K562 (cell line): ENCODE measurements around the gene PRKAR1A. TPM values are rescaled to one million over a fixed set of nuclear protein-coding genes. Genes with fewer than 3 reads are reported as not detected.

Experiments
- ATAC-seq: fragments of 200-7000 bp; cut with Tn5 transposase; 3 replicates; pipeline ENCODE4 v1.9.1; 2020; ENCODE audit warnings: moderate library complexity
- BruUV-seq: library from RNA; stranded (reverse); fragments of 400-500 nt; replicated peaks from 2 replicates; lab custom pipeline; 2021; lab: Mats Ljungman, UMichigan
- CTCF ChIA-PET: fragments of 300-600 bp; formaldehyde crosslinking; extraction: SDS; loops from one replicate; lab custom pipeline; 2021; ENCODE audit warnings: low intra/inter-chr PET ratio; lab: Yijun Ruan, JAX
- POLR2A ChIA-PET: fragments of 300-600, 350-650 bp; sonication (Branson Sonifier 250); formaldehyde crosslinking; extraction: SDS; loops from one replicate; lab custom pipeline; 2021; ENCODE audit warnings: antibody characterized with exemption, inconsistent platforms; lab: Yijun Ruan, JAX
- DNase-seq, 4 experiments: peaks; one replicate each; pipeline versions ENCODE4 v3.0.0 to v3.0.0-alpha.2; 2011 to 2018; ENCODE audit warnings: low spot score in 3 of 4, mixed read lengths in 3 of 4; ENCODE audit errors: extremely low read depth in 1 of 4
- FAIRE-seq: peaks from 2 replicates; lab custom pipeline; 2011; peaks lifted over from hg19 to GRCh38; lab: Jason Lieb, UNC
- H2AFZ ChIP-seq: 2 replicates; pipeline ENCODE4 v1.6.0; 2011; ENCODE audit warnings: low read depth, low read length, control low read depth, inconsistent platforms
- H3K27ac ChIP-seq: fragments of 200-600 bp; 3 replicates; pipeline ENCODE4 v1.8.0; 2011; ENCODE audit warnings: low read depth, mild to moderate bottlenecking, control low read depth, inconsistent platforms, low read length, moderate library complexity, mixed read lengths; ENCODE audit errors: extremely low read depth
- H3K27me3 ChIP-seq, 2 experiments: fragments of 300-600 bp in 1 of 2; 2 replicates in 1 of 2; 3 replicates in 1 of 2; pipeline versions ENCODE4 v1.6.0 to v1.8.0; 2011; ENCODE audit warnings: inconsistent platforms in 2 of 2, low read length in 2 of 2, mild to moderate bottlenecking in 1 of 2, mixed read lengths in 1 of 2, moderate library complexity in 1 of 2; ENCODE audit not compliant: control insufficient read depth in 2 of 2, insufficient read depth in 2 of 2
- H3K36me3 ChIP-seq: fragments of 300-600 bp; 3 replicates; pipeline ENCODE4 v1.8.0; 2011; ENCODE audit warnings: mild to moderate bottlenecking, low read length, inconsistent platforms; ENCODE audit not compliant: control insufficient read depth, insufficient read depth
- H3K4me1 ChIP-seq, 2 experiments: fragments of 200-600 bp in 1 of 2; replicated peaks in 1 of 2; 2 replicates in 1 of 2; 3 replicates in 1 of 2; pipeline versions ENCODE4 v1.5.1 to v1.8.0; 2011; ENCODE audit warnings: inconsistent platforms in 2 of 2, low read length in 2 of 2, mild to moderate bottlenecking in 1 of 2, mixed read lengths in 1 of 2, moderate library complexity in 1 of 2; ENCODE audit not compliant: control insufficient read depth in 2 of 2, insufficient read depth in 2 of 2
- H3K4me2 ChIP-seq: 2 replicates; pipeline ENCODE4 v1.6.1; 2011; ENCODE audit warnings: low read length, control low read depth, inconsistent platforms, mixed read lengths; ENCODE audit not compliant: insufficient read depth
- H3K4me3 ChIP-seq: fragments of 200-600 bp; sonication (generic), shearing (Covaris generic); 2 replicates; pipeline ENCODE4 v1.5.1; 2016; ENCODE audit warnings: control low read depth, inconsistent platforms
- H3K79me2 ChIP-seq: fragments of 200-600 bp; 3 replicates; pipeline ENCODE4 v1.8.0; 2011; ENCODE audit warnings: low read length, inconsistent platforms; ENCODE audit not compliant: control insufficient read depth, insufficient read depth
- H3K9ac ChIP-seq, 2 experiments: 2 replicates each; pipeline versions ENCODE4 v1.6.0 to v1.6.1; 2011; ENCODE audit warnings: low read depth in 2 of 2, low read length in 2 of 2, control low read depth in 1 of 2, inconsistent platforms in 1 of 2, mild to moderate bottlenecking in 1 of 2, mixed read lengths in 1 of 2; ENCODE audit not compliant: insufficient read depth in 1 of 2
- H3K9me1 ChIP-seq: one replicate; pipeline ENCODE4 v1.6.0; 2011; ENCODE audit warnings: inconsistent platforms, mild to moderate bottlenecking, low read length, moderate library complexity; ENCODE audit not compliant: control insufficient read depth, insufficient read depth
- H3K9me3 ChIP-seq: replicated peaks from 2 replicates; pipeline ENCODE4 v1.5.1; 2011; ENCODE audit warnings: low read depth, low read length, inconsistent platforms; ENCODE audit not compliant: control insufficient read depth, insufficient read depth
- H4K20me1 ChIP-seq: replicated peaks from 2 replicates; pipeline ENCODE4 v1.6.1; 2011; ENCODE audit warnings: low read length, inconsistent platforms, mixed read lengths; ENCODE audit not compliant: control insufficient read depth, insufficient read depth
- ATF1 ChIP-seq, 2 experiments: fragments of 450-650 bp in 1 of 2; IDR thresholded peaks; 2 replicates each; pipeline ENCODE4 v1.6.1; 2016; ENCODE audit warnings: missing compliant biosample characterization in 1 of 2, missing genetic modification characterization in 1 of 2
- CTCFL ChIP-seq: IDR thresholded peaks from 2 replicates; pipeline ENCODE4 v1.6.1; 2011; ENCODE audit warnings: borderline replicate concordance, low read depth, mild to moderate bottlenecking, moderate library complexity, low read length; ENCODE audit not compliant: insufficient read depth, poor library complexity, severe bottlenecking
- E4F1 ChIP-seq: fragments of 250-450 bp; sonication (Bioruptor Pico); IDR thresholded peaks from 2 replicates; pipeline ENCODE4 v1.5.0; 2021; ENCODE audit warnings: mild to moderate bottlenecking, borderline replicate concordance
- FOSL1 ChIP-seq: fragments of 200-800 bp; sonication (Bioruptor generic); conservative IDR thresholded peaks from 2 replicates; pipeline ENCODE4 v1.6.1; 2016; ENCODE audit warnings: missing genetic modification characterization, missing compliant biosample characterization
- KAT8 ChIP-seq: fragments of 450-650 bp; IDR thresholded peaks from 2 replicates; pipeline ENCODE4 v1.6.1; 2016; ENCODE audit warnings: low read depth, mild to moderate bottlenecking
- MED1 ChIP-seq: sonication (generic); formaldehyde crosslinking; IDR thresholded peaks from 2 replicates; pipeline ENCODE4 v1.8.1; 2023; ENCODE audit warnings: missing genetic modification reagents, borderline replicate concordance
- WGBS: fragments of 100-300 bp; shearing (Covaris generic); methylation state at CpG from one replicate; pipeline ENCODE4 v1.1.6; 2016; ENCODE audit warnings: low coverage, mixed read lengths; ENCODE audit not compliant: insufficient coverage; ENCODE audit errors: missing lambda C conversion rate; 5-methylcytosine and 5-hydroxymethylcytosine counted together
- in situ Hi-C: fragments of 300-500 bp; cut with MboI; formaldehyde crosslinking; loops from 4 replicates; pipeline ENCODE4 v1.15.0; 2018; ENCODE audit warnings: inconsistent platforms, mixed read lengths
- intact Hi-C: fragments of 100-400 bp; cut with micrococcal nuclease; formaldehyde crosslinking; loops from 2 replicates; pipeline ENCODE4 v1.14.2; 2022
- polyA plus RNA-seq, 8 experiments: library from polyadenylated mRNA; depleted of rRNA in 4 of 8; stranded (reverse) in 5 of 8; unstranded in 3 of 8; fragments of >200 nt; fragmentation: Nextera tagmentation in 2 of 8; fragmentation: Illumina TruSeq in 1 of 8; extraction: Ambion mirVana in 2 of 8; extraction: Trizol in 1 of 8; gene quantifications; 2 replicates each; pipeline versions ENCODE4 v1.2.1 to v1.2.3, GENCODE V29; 2011 to 2014; ENCODE audit warnings: inconsistent platforms in 1 of 8, missing spikeins in 1 of 8
- total RNA-seq, 7 experiments: library from RNA; depleted of rRNA in 6 of 7; stranded (reverse); fragments of >200 nt in 6 of 7; fragmentation: Illumina TruSeq in 2 of 7; extraction: Trizol in 2 of 7; gene quantifications; 2 replicates each; pipeline versions ENCODE4 v1.2.1 to v1.2.3, GENCODE V29; 2011 to 2021; ENCODE audit warnings: low replicate concordance in 1 of 7

PRKAR1A gene
- total and polyA plus RNA-seq, 9 of the 15 experiments (the other 6 are each of a cell fraction or from before 2014, with no cell fraction given) = 15.0 to 95.6 (median 67.5) TPM

DNA sequence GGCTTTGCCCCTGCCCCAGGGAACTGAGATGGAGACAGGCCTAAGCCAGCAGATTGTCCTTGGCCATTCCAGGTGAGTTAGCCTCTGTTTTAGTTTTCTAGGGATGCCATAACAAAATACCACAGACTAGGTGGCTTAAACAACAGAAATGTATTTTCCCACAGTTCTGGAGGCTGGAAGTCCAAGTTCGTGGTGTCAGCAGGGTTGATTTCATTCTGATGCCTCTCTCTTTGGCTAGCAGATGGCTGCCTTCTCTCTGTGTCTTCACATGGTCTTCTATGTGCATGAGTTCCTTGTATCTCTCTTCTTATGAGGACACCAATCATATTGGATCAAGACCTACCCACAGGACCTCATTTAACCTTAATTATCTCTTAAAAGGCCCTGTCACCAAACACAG is 76.1 kb downstream of the PRKAR1A start (continued):
- TF ChIP-seq E4F1 (CRISPR knock-in tag) = no peak
- TF ChIP-seq FOSL1 (tag) = no peak
- no peak for TF ChIP-seq CTCFL
- no peak for TF ChIP-seq ATF1 (CRISPR knock-in tag; IDR thresholded peaks at IDR 0.05)
- no peak for TF ChIP-seq ATF1 (tag; IDR thresholded peaks at IDR 0.05)

GRCh38 chr17:68589086-68589485 is 76.9 kb downstream of the PRKAR1A start:
- H3K9me3 ChIP-seq = no peaks in the 10 kb centered on the region
- in situ Hi-C loops (no loop called here), intact Hi-C loops (no loop called here)
- no peak for DNase-seq
- H3K4me3 ChIP-seq = no peak overlapping the region
- H2AFZ ChIP-seq = no peak overlapping the region
- POLR2A ChIA-PET = interaction anchor here (0.5 kb wide), 1 partner anchor 666 kb away, joined by 3 read pairs; no protein-coding TSS in a partner anchor
- no peaks in the 10 kb centered on the region for H3K36me3 ChIP-seq
- BruUV-seq = no TSS peak
- no peak for ATAC-seq
- H3K4me2 ChIP-seq = no peak overlapping the region
- 4% methylated on average over 3 of the region's 3 CpGs for WGBS
- H4K20me1 ChIP-seq = no peaks in the 10 kb centered on the region
- H3K4me1 ChIP-seq = peaks cover 0 to 6% of the 10 kb centered on the region in 2 experiments; a peak in 1 of 5 replicates
- H3K27me3 ChIP-seq = no peaks in the 10 kb centered on the region
- no peak overlapping the region for H3K27ac ChIP-seq
- no peaks in the 10 kb centered on the region for H3K9me1 ChIP-seq
- no peak for FAIRE-seq
- CTCF ChIA-PET = no interaction called here
- no peak overlapping the region for H3K9ac ChIP-seq
- no peaks in the 10 kb centered on the region for H3K79me2 ChIP-seq
- TF ChIP-seq MED1 (no peak), KAT8 (no peak)
